ENCODE results near the gene C2.
"Not testable (repeated sequence)": the region's sequence is repeated elsewhere in the genome, so short reads cannot be mapped to it uniquely, and the experiment has no call there.

The C2 gene

GRCh38 chr6:31930962-31931361 is 3.4 kb downstream of the C2 start:
- TF ChIP-seq CTCF (IDR thresholded peaks at IDR 0.05; ENCODE audit: low read depth, low read length): no peak
- H3K4me3 ChIP-seq (ENCODE audit: low read depth, low read length): no peak overlapping the region

GRCh38 chr6:31932137-31932536 is 4.6 kb downstream of the C2 start:
- H3K4me3 ChIP-seq (ENCODE audit: low read depth, low read length): not testable (repeated sequence)

- no peak for TF ChIP-seq CTCF (IDR thresholded peaks at IDR 0.05; ENCODE audit: low read depth, low read length)
- H3K4me3 ChIP-seq (ENCODE audit: low read depth, low read length): no peak overlapping the region
These were observed 6.0 kb downstream of the C2 start for GRCh38 chr6:31933537-31933936.

- TF ChIP-seq CTCF (IDR thresholded peaks at IDR 0.05; ENCODE audit: low read depth, low read length): no peak
- no peak overlapping the region for H3K4me3 ChIP-seq (ENCODE audit: low read depth, low read length)
These were observed 7.5 kb downstream of the C2 start for GRCh38 chr6:31935021-31935420.

- no peak overlapping the region for H3K4me3 ChIP-seq (ENCODE audit: low read depth, low read length)
- TF ChIP-seq CTCF (IDR thresholded peaks at IDR 0.05; ENCODE audit: low read depth, low read length): no peak
These were observed 8.3 kb downstream of the C2 start for GRCh38 chr6:31935823-31936222.

GRCh38 chr6:31940256-31940664 is 12.7 kb downstream of the C2 start:
- TF ChIP-seq CTCF (IDR thresholded peaks at IDR 0.05; ENCODE audit: low read depth, low read length): no peak
- no peak overlapping the region for H3K4me3 ChIP-seq (ENCODE audit: low read depth, low read length)

- TF ChIP-seq CTCF (IDR thresholded peaks at IDR 0.05; ENCODE audit: low read depth, low read length): no peak
These were observed 16.2 kb downstream of the C2 start for GRCh38 chr6:31943742-31944141.

GRCh38 chr6:31945154-31945506 is 17.6 kb downstream of the C2 start:
- TF ChIP-seq CTCF (IDR thresholded peaks at IDR 0.05; ENCODE audit: low read depth, low read length): no peak
- H3K4me3 ChIP-seq (ENCODE audit: low read depth, low read length): no peak overlapping the region

More at GRCh38 chr6:31943742-31944141, 16.2 kb downstream of the C2 start:
- H3K4me3 ChIP-seq (ENCODE audit: low read depth, low read length): no peak overlapping the region

Data from WI38 (cell line).